Fibroblast of skin of right biceps (primary cell): ENCODE results near the gene DCHS1.

Source experiments
- DNase-seq: peaks from one replicate; pipeline ENCODE4 v3.0.0-alpha.2; 2013

The DCHS1 gene

DNA sequence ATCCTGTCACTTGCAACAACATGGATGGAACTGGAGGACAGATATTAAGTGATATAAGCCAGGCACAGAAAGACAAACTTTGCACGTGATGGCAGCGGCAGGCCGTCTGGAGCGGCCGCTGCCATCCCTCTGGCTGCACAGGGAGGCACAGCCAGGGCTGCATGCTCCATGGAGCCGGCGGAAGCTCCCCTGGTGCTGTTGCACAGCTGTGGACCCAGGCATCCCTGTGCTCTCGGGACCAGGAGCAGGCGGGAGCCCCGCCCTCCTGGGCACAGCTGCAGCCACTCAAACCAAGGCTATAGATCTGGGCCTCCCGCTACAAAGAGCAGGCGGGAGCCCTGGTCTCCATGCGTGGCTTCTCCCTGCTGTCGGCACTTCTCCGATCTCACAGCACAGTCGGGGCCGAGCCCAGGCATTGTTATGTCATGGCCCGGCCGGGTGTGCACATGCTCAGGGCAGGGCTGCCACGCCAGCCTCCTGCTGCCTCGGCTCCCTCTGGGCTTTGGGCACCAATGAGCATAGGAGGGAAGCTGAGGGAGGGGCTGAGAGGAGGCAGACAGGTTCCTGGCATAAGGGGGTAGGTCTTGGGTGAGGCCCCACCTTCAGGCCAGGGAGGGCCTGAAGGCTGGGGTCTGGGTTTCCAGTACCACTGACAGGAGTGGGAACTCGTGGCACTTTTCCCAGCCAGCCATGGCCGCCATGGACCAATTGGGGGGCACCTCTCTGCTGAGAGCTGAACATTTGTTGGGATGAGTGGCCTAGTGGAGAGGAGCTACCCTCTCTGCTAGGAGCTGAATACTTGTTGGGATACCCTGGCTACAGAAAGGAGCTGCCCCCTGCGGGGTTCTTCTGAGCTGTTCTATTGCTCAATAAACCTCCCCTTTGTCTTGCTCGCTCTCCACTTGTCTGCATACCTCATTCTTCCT lies 68.9 kb downstream of the DCHS1 start:
- DNase-seq, result peak; percentile 18

DNA sequence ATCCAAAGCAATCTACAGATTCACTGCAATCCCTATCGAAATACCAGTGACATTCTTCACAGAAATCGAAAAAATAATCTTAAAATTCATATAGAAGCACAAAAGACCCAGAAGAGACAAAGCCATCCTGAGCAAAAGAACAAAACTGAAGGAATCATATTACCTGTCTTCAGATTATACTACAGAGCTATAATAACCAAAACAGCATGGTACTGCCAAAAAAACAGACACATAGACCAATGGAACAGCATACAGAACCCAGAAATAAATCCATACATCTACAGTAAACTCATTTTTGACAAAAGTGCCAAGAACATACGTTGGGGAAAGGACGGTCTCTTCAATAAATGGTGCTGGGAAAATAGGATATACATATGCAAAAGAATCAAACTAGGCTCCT lies 71.1 kb downstream of the DCHS1 start:
- no peak for DNase-seq

DNA sequence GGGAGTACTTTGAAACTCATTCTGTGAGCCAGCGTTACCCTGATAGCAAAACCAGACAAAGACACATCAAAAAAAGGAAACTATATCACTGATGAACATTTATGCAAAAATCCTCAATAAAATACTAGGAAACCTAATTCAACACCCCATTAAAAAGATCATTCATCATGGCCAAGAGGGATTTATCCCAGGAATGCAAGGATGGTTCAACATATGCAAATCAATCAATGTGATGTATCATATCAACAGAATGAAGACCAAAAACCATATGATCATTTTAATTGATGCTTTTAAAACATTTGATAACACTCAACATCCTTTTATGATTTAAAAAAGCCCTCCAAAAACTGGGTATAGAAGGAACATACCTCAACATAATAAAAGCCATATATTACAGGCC lies 72.0 kb downstream of the DCHS1 start:
- no peak for DNase-seq

DNA sequence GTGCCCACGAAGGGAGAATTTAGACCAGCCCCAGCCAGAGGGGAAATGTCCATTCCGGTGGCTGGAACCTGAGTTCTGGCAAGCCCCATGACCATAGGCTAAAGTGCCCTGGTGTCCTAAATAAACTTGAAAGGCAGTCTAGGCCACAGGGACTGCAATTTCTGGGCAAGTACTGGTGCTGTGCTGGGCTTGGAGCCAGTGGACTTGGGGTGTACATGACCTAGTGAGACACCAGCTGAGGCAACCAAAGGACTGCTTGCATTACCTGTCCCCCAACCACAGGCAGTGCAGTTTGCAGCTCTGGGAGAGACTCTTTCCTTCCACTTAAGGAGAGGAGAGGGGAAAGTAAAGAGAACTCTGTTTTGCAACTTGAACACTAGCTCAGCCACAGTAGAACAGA lies 75.9 kb downstream of the DCHS1 start:
- no peak for DNase-seq

DNA sequence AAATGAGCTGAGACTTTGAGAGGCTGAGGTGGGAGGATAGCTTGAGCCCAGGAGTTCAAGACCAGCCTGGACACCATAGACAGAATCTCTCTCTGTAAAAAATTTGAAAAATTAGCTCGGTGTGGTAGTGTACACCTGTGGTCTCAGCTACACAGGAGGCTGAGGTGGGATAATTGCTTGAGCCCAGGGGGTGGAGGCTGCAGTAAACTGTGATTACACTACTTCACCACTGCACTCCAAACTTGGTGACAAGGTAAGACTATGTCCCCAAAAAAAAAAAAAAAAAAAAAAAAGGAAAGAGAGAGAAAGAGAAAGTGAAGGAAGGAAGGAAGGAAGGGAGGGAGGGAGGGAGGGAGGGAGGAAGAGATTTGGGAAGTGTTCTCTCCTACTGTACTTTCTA lies 77.5 kb downstream of the DCHS1 start:
- no peak for DNase-seq

DNA sequence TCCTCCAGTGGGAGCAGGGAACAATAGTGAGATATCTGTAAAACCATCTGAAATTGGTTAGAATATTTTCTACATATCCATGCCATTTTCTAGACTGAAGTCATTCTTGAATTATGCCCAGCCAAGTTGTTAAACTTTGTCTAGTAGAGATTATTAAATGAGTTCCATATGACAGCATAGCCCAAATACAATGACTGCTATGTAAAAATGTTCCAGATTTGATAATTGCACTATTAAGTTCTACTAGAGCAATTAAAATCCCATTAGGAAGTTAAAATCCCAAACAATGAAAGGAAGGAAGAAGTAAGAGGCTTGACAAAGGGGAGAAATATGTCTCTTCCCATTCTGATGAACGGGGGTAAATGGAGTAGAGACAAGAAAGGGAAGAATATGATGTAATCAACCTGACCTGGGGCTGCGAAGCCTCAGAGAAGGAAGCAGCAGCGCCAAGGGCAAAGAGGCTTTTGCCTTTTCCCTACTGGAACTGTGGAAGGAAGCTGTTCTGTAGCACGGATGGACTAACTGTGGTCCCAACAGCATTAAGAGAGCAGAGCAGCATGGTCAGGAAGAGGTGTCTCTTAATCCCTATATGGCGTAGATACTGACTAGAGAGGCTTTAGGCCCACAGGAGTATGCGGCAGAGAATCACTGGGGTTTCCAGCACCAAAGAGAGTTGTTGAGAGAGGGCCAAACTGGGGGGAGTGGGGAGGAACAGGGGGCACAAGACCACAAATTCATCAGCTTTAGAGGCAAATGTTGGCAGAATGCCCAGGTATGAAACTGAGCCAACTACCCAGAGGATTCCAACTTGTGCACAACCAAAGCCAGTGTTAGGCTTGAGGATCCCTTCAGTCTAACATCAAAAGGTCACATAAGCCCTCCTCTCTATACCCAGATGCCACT lies 78.9 kb downstream of the DCHS1 start:
- peak; percentile 82 for DNase-seq

DNA sequence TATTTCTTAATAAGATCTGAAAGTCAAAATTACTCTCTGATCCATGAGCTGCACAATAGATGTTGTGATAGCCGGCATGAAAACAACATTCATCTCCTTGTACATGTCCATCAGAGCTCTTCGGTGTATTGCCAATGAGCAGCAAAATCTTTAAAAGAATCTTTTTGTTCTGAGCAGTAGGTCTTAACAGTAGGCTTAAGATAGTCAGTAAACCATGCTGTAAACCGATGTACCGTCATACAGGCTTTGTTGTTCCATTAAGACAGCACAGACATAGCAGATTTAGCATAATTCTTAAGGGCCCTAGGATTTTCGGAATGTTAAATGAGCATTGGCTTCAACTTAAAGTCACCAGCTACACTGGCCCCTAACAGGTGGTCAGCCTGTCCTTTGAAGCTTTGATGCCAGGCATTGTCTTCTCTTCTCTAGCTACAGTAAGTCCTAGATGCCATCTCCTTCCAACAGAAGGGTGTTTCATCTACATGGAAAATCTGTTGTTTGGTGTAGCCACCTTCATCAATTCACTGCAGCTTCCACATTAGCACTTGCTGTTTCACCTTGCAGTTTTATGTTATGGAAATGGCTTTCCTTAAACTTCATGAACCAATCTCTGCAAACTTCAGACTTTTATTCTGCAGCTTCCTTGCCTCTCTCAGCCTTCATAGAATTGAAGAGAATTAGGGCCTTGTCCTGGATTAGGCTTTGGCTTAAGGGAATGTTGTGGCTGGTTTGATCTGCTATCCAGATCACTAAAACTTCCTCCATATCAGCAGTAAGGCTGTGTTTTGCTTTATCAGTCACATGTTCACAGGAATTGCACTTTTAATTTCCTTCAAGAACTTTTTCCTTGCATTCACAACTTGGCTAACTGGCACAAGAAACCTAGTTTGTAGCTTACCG lies 80.5 kb downstream of the DCHS1 start:
- no peak for DNase-seq

DNA sequence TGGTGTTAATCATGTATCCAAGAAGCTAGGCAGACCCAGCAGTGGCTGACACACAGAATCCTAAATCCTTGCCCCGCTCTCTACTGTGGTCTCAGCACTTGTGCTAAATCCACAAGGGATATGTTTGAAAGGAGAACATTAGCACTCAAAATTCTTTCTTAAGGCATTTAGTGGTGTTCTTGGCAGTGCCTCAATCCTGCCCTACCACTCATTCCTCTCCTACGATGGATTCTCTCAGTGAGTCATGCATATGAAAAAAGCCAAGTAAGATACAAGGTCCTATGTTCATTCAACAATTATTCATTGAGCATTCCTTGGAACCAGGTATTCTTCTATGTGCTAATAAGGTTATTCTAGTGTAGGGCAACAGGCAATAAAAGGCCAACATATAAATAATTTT lies 83.4 kb downstream of the DCHS1 start:
- peak; percentile 85 for DNase-seq

DNA sequence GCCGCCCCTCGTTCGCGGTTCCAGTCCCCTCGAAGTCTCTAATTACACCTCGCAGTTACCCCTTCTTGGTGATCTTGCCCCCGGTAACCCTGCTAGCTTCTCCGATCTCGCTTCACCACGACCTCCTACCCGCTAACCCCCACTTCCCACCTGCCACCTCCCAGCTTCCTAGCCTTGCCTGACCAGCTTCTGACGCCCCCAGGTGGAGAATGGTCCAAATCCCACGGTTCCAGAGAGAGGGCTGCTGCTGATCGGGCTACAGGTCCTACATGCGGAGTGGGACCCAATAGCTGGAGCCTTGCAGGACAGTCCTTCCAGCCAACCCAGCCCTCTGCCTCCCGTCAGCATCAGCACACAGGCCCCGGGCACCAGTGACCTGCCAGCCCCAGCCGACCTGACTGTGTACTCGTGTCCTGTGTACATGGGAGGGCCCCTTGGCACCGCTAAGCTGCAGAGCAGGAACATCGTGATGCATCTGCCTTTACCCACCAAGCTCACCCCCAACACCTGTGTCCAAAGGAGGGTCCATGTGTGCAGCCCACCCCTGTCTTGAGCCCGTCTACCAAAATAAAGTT lies 84.1 kb downstream of the DCHS1 start:
- no peak for DNase-seq
